Naive thymus-derived CD4-positive, alpha-beta T cell (primary cell): ENCODE measurements around the gene CCDC6. TPM values are rescaled to one million over a fixed set of nuclear protein-coding genes. Genes with fewer than 3 reads are reported as not detected.
"Not testable (repeated sequence)": the region's sequence is repeated elsewhere in the genome, so short reads cannot be mapped to it uniquely, and the experiment has no call there.

ENCODE experiments used
- ATAC-seq: fragments of 150-1000 bp; cut with Tn5 transposase; 2 replicates; pipeline ENCODE4 v1.10.0; 2021; ENCODE audit warnings: mild to moderate bottlenecking, moderate library complexity
- CTCF ChIA-PET: fragments of 350-600 bp; sonication (Branson Sonifier 250); formaldehyde crosslinking; loops from one replicate; lab custom pipeline; 2021; ENCODE audit warnings: antibody characterized with exemption; lab: Charles Lee
- POLR2A ChIA-PET: fragments of 350-600 bp; sonication (Branson Sonifier 250); formaldehyde crosslinking; loops from one replicate; lab custom pipeline; 2021; ENCODE audit warnings: antibody characterized with exemption, inconsistent platforms; lab: Charles Lee
- DNase-seq, 9 donors: peaks; one replicate each; pipeline versions ENCODE4 v3.0.0 to v3.0.0-alpha.2; 2020 to 2022; ENCODE audit warnings: mixed read lengths in 1 of 9
- H3K27ac ChIP-seq: one replicate; pipeline ENCODE4 v1.7.0; 2013; ENCODE audit warnings: mild to moderate bottlenecking, low read depth, low read length, moderate library complexity
- H3K27me3 ChIP-seq, 2 donors: one replicate each; pipeline ENCODE4 v1.7.0; 2013; ENCODE audit warnings: low read length in 2 of 2, mild to moderate bottlenecking in 2 of 2, moderate library complexity in 2 of 2; ENCODE audit not compliant: control insufficient read depth in 2 of 2, insufficient read depth in 2 of 2
- H3K36me3 ChIP-seq, 3 experiments: 1 replicate in 2 of 3; 2 replicates in 1 of 3; pipeline ENCODE4 v1.7.0; 2013; ENCODE audit warnings: low read length in 3 of 3, mild to moderate bottlenecking in 3 of 3, moderate library complexity in 1 of 3; ENCODE audit not compliant: insufficient read depth in 3 of 3, control insufficient read depth in 2 of 3
- H3K4me1 ChIP-seq, 2 donors: one replicate each; pipeline ENCODE4 v1.7.0; 2013; ENCODE audit warnings: low read length in 2 of 2, mild to moderate bottlenecking in 2 of 2, moderate library complexity in 1 of 2; ENCODE audit not compliant: control insufficient read depth in 2 of 2, insufficient read depth in 2 of 2
- H3K4me3 ChIP-seq: 2 replicates; pipeline ENCODE4 v1.7.0; 2013; ENCODE audit warnings: mild to moderate bottlenecking, low read length
- H3K9me3 ChIP-seq, 3 experiments: 1 replicate in 2 of 3; 2 replicates in 1 of 3; pipeline ENCODE4 v1.7.0; 2013; ENCODE audit warnings: low read length in 3 of 3; ENCODE audit not compliant: control insufficient read depth in 2 of 3
- H3K27ac Mint-ChIP-seq, 9 donors: one replicate each; pipeline ENCODE4 v1.8.0; 2020 to 2022; ENCODE audit warnings: mixed read lengths in 9 of 9, mild to moderate bottlenecking in 8 of 9, moderate library complexity in 5 of 9, inconsistent platforms in 2 of 9
- H3K27me3 Mint-ChIP-seq, 5 donors: one replicate each; pipeline ENCODE4 v1.8.0; 2021 to 2022; ENCODE audit warnings: mixed read lengths in 5 of 5, mild to moderate bottlenecking in 1 of 5
- H3K36me3 Mint-ChIP-seq, 5 donors: one replicate each; pipeline ENCODE4 v1.8.0; 2020 to 2022; ENCODE audit warnings: mixed read lengths in 5 of 5, mild to moderate bottlenecking in 3 of 5, inconsistent platforms in 1 of 5
- H3K4me1 Mint-ChIP-seq, 7 donors: one replicate each; pipeline ENCODE4 v1.8.0; 2020 to 2022; ENCODE audit warnings: mixed read lengths in 7 of 7, mild to moderate bottlenecking in 3 of 7, inconsistent platforms in 1 of 7
- H3K4me3 Mint-ChIP-seq, 10 donors: one replicate each; pipeline ENCODE4 v1.8.0; 2020 to 2022; ENCODE audit warnings: mild to moderate bottlenecking in 10 of 10, mixed read lengths in 10 of 10, moderate library complexity in 6 of 10, inconsistent platforms in 2 of 10
- H3K9me3 Mint-ChIP-seq, 11 donors: one replicate each; pipeline ENCODE4 v1.8.0; 2020 to 2022; ENCODE audit warnings: mixed read lengths in 11 of 11, mild to moderate bottlenecking in 4 of 11, inconsistent platforms in 1 of 11, moderate library complexity in 1 of 11
- intact Hi-C, 2 donors: fragments of 100-400 bp; cut with micrococcal nuclease; formaldehyde crosslinking; loops; one replicate each; pipeline ENCODE4 v1.15.1; 2023
- polyA plus RNA-seq, 2 donors: library from polyadenylated mRNA; unstranded; fragments of 300-500 nt; fragmentation: Illumina TruSeq; gene quantifications; one replicate each; pipeline ENCODE4 v1.2.3, GENCODE V29; 2021
- total RNA-seq, 6 experiments: library from RNA in 5 of 6; stranded (reverse) in 5 of 6; gene quantifications; 1 replicate in 5 of 6; 2 replicates in 1 of 6; pipeline ENCODE4 v1.2.3 and lab custom pipeline; 2021 to 2026

The CCDC6 gene
- total RNA-seq = 10 to 100 TPM; 19.7 to 34.3 (median 21.4) TPM
- polyA plus RNA-seq = 1 to 10 TPM; 4.2 TPM
- total RNA-seq (lab: John Stamatoyannopoulos, UW) = 35.1 reads per million, percentile 63 among the genes with 10 or more reads in this experiment

GRCh38 chr10:59906417-59907202, at the start of gene CCDC6:
CCDC6 (minus strand) TSS chr10:59906556; CDS start chr10:59906424, 132 bp downstream.
- ATAC-seq (peak; percentile 92), DNase-seq (peak; percentile 87 to 92 (median 91))
- Mint-ChIP-seq H3K27me3 (no peaks in the 10 kb centered on the region), H3K9me3 (peaks cover 0 to 1% (median 0%) of the 10 kb centered on the region in 11 donors), H3K4me1 (peaks cover 47 to 71% (median 64%) of the 10 kb centered on the region in 7 donors), H3K27ac (peak within 1 kb of the TSS; percentile 92 to 98 (median 97)), H3K4me3 (peak within 1 kb of the TSS; percentile 91 to 99 (median 96)), H3K36me3 (peaks cover 0 to 16% (median 5%) of the 10 kb centered on the region in 5 donors)
- POLR2A ChIA-PET = interaction anchor here (0.7 to 1.8 kb wide), 8 partner anchors 11 to 1638 kb away, joined by 3 to 7 read pairs (median 4); partner anchors contain the start of genes CISD1 and TFAM
- Histone ChIP-seq H3K36me3 (peaks cover 0 to 11% (median 0%) of the 10 kb centered on the region in 3 experiments), H3K4me1 (peaks cover 22 to 36% of the 10 kb centered on the region in 2 donors), H3K4me3 (peak within 1 kb of the TSS; percentile 72), H3K9me3 (no peaks in the 10 kb centered on the region), H3K27ac (peak within 1 kb of the TSS; percentile 85), H3K27me3 (no peaks in the 10 kb centered on the region)
- intact Hi-C loops = loop anchor here (1.0 to 10.0 kb wide), 20 partner anchors 21 to 1642 kb away; partner anchors contain the start of genes CDK1 (in 2 of the 2), CISD1 (in 1 of the 2), IPMK (in 1 of the 2) and SLC16A9 (in 1 of the 2)
- CTCF ChIA-PET = interaction anchor here (0.7 to 1.5 kb wide), 3 partner anchors 18 to 74 kb away, joined by 3 to 5 read pairs (median 4); no protein-coding TSS in a partner anchor

DNA sequence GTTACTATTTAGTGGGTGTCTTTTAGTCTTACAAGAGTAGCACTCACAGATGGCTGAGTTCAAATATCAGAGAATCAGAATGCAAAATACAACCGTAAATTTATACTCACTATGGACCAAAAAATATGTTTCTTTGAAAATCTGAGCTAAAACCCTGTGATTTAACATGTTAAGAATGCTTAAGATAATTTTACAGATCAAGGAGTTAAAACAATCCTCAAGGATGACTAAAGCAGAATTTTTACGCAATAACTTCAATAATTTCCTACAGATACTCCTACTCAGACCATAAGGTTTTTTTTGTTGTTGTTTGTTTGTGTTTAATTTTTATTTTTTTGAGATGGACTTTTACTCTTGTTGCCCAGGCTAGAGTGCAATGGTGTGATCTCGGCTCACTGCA, 47.9 kb upstream of the CCDC6 start:
- intact Hi-C loops = no loop called here
- Histone ChIP-seq H3K27ac (no peak overlapping the region), H3K4me1 (no peaks in the 10 kb centered on the region), H3K27me3 (no peaks in the 10 kb centered on the region), H3K4me3 (no peak overlapping the region), H3K9me3 (no peaks in the 10 kb centered on the region), H3K36me3 (no peaks in the 10 kb centered on the region)
- peaks cover 5 to 19% (median 11%) of the 10 kb centered on the region in 5 donors for H3K27me3 Mint-ChIP-seq
- DNase-seq (no peak), ATAC-seq (no peak)
- H3K4me3 Mint-ChIP-seq = no peak overlapping the region
- no peaks in the 10 kb centered on the region for H3K36me3 Mint-ChIP-seq
- ChIA-PET POLR2A (no interaction called here), CTCF (no interaction called here)
- no peak overlapping the region for H3K27ac Mint-ChIP-seq
- no peaks in the 10 kb centered on the region for H3K4me1 Mint-ChIP-seq
- no peaks in the 10 kb centered on the region for H3K9me3 Mint-ChIP-seq

- H3K27me3 Mint-ChIP-seq = peaks cover 5 to 19% (median 11%) of the 10 kb centered on the region in 5 donors
- H3K36me3 ChIP-seq, H3K27ac ChIP-seq, H3K4me3 Mint-ChIP-seq, POLR2A ChIA-PET, H3K4me1 ChIP-seq, H3K4me3 ChIP-seq, intact Hi-C loops, DNase-seq, H3K9me3 Mint-ChIP-seq, H3K27ac Mint-ChIP-seq, ATAC-seq, H3K9me3 ChIP-seq, CTCF ChIA-PET, H3K4me1 Mint-ChIP-seq, H3K36me3 Mint-ChIP-seq, H3K27me3 ChIP-seq: not testable (repeated sequence)
Measured at GRCh38 chr10:59953711-59954110, 47.4 kb upstream of the CCDC6 start.

GRCh38 chr10:59950105-59950504, 43.7 kb upstream of the CCDC6 start:
- Mint-ChIP-seq H3K36me3 (peaks cover 0 to 3% (median 0%) of the 10 kb centered on the region in 5 donors), H3K9me3 (no peaks in the 10 kb centered on the region)
- CTCF ChIA-PET = no interaction called here

DNA sequence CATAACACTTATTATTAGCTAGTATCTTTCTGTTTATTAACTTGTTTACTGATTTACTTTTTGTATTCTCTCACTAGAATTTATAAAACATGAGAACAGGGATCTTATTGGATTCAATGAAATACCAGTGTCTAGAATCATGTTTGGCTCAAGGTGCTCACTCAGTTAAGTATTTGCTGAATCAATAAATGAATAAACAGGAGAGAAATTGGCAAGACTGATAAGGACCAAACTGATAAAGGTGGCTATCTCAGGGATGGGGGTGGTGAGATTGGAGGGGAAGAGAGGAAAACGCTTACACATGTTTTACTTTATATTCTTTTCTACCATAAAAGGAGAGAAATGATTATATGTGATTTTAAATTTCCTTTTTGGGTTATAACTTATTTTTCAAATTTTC, 43.3 kb upstream of the CCDC6 start:
- DNase-seq = no peak
- Histone ChIP-seq H3K4me1 (no peaks in the 10 kb centered on the region), H3K36me3 (no peaks in the 10 kb centered on the region), H3K4me3 (no peak overlapping the region), H3K27me3 (no peaks in the 10 kb centered on the region), H3K9me3 (no peaks in the 10 kb centered on the region), H3K27ac (no peak overlapping the region)
- Mint-ChIP-seq H3K27ac (no peak overlapping the region), H3K4me1 (no peaks in the 10 kb centered on the region), H3K9me3 (no peaks in the 10 kb centered on the region), H3K27me3 (peaks cover 7 to 22% (median 10%) of the 10 kb centered on the region in 5 donors), H3K36me3 (peaks cover 0 to 3% (median 0%) of the 10 kb centered on the region in 5 donors), H3K4me3 (no peak overlapping the region)
- intact Hi-C loops = no loop called here
- POLR2A ChIA-PET = no interaction called here
- CTCF ChIA-PET = no interaction called here
- ATAC-seq = no peak

More at GRCh38 chr10:59950105-59950504, 43.7 kb upstream of the CCDC6 start:
- Histone ChIP-seq H3K27me3 (no peaks in the 10 kb centered on the region), H3K9me3 (no peaks in the 10 kb centered on the region), H3K4me3 (no peak overlapping the region), H3K4me1 (no peaks in the 10 kb centered on the region), H3K36me3 (no peaks in the 10 kb centered on the region), H3K27ac (no peak overlapping the region)
- DNase-seq = no peak
- Mint-ChIP-seq H3K27ac (no peak overlapping the region), H3K4me3 (no peak overlapping the region), H3K4me1 (no peaks in the 10 kb centered on the region), H3K27me3 (peaks cover 7 to 22% (median 12%) of the 10 kb centered on the region in 5 donors)
- no peak for ATAC-seq
- POLR2A ChIA-PET = no interaction called here
- intact Hi-C loops = no loop called here

DNA sequence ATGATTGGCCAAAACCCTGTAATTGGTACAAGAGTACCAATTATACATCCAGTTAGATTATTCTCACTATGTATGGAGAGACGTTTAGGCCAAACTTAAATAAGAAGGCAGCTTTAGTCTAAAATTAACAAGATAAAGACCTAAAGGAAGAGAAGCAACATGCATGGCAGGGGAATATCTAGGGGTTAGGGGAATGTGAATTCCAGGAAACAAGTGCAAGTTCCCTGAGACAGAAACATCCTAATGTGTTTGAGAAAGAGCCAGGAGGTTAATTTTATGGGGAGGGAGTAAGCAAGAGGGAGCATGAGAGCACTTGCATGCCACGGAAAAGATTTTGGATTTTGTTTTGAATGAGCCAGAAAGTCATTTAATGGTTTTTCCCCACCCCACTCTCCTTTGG, 39.6 kb upstream of the CCDC6 start:
- ChIA-PET POLR2A (no interaction called here), CTCF (no interaction called here)
- DNase-seq = no peak
- no peaks in the 10 kb centered on the region for H3K36me3 ChIP-seq
- Mint-ChIP-seq H3K36me3 (peaks cover 0 to 3% (median 0%) of the 10 kb centered on the region in 5 donors), H3K27me3 (peaks cover 6 to 22% (median 12%) of the 10 kb centered on the region in 5 donors), H3K4me1 (no peaks in the 10 kb centered on the region), H3K27ac (no peak overlapping the region), H3K9me3 (no peaks in the 10 kb centered on the region), H3K4me3 (no peak overlapping the region)
- H3K4me1 ChIP-seq = no peaks in the 10 kb centered on the region
- H3K9me3 ChIP-seq = no peaks in the 10 kb centered on the region
- no peaks in the 10 kb centered on the region for H3K27me3 ChIP-seq
- intact Hi-C loops = no loop called here
- ATAC-seq = no peak
- H3K27ac ChIP-seq = no peak overlapping the region
- H3K4me3 ChIP-seq = no peak overlapping the region
